C4-2B (cell line): Measurements from ENCODE around the gene BPHL.
A peak's percentile ranks its signal among the peaks of the same experiment; 100 is the strongest.
"Not testable (repeated sequence)": the region's sequence is repeated elsewhere in the genome, so short reads cannot be mapped to it uniquely, and the experiment has no call there.

Source experiments
- H3K27ac ChIP-seq: fragments of 450-650 bp; 2 replicates; pipeline ENCODE4 v1.5.1; 2017
- ZFX ChIP-seq: fragments of 450-650 bp; IDR thresholded peaks from 2 replicates; pipeline ENCODE4 v1.6.1; 2017
- TF ChIP-seq, protein P1 (sequence below): fragments of 450-650 bp; conservative IDR thresholded peaks from 2 replicates; pipeline ENCODE4 v1.5.1; 2017; ENCODE audit warnings: mild to moderate bottlenecking

BPHL gene

DNA sequence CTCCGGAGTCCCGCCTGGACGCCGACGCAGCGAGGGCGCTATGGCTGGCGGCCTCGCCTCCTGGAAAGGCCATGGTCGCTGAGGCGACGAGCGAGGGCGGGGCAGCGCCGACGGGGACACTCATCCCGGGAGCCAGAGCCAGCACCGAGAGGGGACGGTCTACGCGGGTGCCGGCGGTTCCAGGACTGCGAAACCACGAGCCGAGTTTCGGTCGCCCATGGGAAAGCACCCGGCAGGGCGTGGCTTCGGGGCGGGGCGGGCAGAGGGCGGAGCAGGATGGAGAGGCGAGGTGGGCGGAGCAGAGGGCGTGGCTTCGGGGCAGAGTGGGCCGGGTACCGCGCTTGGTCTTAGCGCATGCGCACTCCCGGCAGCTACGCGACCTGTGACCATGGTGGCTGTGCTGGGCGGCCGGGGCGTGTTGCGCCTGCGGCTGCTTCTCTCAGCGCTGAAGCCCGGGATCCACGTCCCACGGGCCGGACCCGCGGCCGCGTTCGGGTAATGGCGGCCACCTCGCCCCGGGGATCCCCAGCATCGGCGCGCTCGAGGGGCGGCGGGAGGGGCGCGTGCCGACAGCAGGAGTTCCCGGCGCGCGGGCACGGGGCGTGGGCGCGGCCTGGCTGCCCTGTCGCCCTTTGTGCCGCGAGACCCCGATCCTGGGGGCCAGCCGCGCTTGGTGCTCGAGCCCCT is at the start of gene BPHL:
TSS of gene BPHL (plus strand) at position 359 of the 687 bp plus-strand sequence. CDS start at position 389, 30 bp downstream.
- H3K27ac ChIP-seq = peak within 1 kb of the TSS; percentile 89
- peak; percentile 73 for TF ChIP-seq ZFX
- TF ChIP-seq, protein P1, sequence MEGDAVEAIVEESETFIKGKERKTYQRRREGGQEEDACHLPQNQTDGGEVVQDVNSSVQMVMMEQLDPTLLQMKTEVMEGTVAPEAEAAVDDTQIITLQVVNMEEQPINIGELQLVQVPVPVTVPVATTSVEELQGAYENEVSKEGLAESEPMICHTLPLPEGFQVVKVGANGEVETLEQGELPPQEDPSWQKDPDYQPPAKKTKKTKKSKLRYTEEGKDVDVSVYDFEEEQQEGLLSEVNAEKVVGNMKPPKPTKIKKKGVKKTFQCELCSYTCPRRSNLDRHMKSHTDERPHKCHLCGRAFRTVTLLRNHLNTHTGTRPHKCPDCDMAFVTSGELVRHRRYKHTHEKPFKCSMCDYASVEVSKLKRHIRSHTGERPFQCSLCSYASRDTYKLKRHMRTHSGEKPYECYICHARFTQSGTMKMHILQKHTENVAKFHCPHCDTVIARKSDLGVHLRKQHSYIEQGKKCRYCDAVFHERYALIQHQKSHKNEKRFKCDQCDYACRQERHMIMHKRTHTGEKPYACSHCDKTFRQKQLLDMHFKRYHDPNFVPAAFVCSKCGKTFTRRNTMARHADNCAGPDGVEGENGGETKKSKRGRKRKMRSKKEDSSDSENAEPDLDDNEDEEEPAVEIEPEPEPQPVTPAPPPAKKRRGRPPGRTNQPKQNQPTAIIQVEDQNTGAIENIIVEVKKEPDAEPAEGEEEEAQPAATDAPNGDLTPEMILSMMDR = no peak; the same call in 1 of the 2 replicates

DNA sequence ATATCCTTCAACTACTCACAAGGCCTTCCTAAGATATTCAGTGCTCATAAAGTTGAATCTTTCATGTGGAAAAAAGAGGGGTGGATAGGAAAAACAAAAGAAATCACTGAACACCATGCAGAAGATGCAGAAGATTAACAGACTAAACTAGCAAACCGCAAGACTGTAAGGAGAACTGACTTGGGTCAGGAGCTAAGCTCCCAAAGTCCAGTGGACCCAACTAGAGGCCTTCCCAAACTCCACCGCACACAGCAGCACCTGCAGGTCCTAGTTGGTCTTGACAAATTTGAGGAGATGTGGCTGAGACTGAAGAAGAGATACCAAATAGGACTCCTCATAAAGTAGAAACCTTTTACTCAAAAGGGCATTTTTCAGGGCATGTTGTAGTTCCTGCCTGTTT is 46.9 kb upstream of the BPHL start:
- H3K27ac ChIP-seq = no peak overlapping the region
- TF ChIP-seq, protein P1 = no peak
- no peak for TF ChIP-seq ZFX

DNA sequence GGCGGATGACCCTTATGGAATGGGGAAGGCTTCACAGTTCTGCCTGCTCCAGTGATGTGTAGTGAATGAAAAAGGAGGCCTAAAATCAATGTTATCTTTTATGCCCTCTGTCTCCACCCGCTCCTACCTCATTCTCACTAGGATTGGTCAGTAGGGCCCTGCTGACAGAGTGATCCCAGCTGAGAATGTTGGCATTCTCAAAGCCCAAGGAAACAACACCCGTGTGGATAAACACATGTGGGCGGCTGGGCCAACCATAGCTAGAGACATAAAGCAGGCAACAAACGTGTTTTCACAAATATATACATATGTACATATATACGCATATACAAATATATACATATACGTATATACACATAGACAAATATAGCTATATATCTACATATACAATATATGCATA is 45.7 kb upstream of the BPHL start:
- H3K27ac ChIP-seq = no peak overlapping the region
- TF ChIP-seq, protein P1 = no peak
- no peak for TF ChIP-seq ZFX

DNA sequence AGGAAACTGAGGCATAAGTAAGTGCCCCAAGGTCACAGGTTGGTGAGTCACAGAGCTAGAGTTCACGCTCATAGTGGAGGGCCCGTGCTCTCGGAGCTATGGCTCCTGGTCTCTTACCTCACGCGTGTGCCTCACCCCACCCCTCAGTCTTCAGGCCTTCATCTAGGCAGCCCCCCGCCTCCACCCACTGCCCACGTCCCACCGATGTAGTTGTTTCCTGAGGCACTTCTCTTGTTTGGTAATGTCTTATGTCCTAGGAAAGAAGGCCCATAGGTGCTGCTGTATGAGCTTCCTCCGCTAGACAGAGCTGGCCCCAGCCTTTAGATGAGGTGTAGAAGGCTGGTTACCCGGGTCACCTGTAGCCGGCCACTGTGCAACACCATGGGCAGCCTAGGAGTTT is 45.1 kb upstream of the BPHL start:
- H3K27ac ChIP-seq = no peak overlapping the region
- TF ChIP-seq, protein P1 = no peak
- no peak for TF ChIP-seq ZFX

DNA sequence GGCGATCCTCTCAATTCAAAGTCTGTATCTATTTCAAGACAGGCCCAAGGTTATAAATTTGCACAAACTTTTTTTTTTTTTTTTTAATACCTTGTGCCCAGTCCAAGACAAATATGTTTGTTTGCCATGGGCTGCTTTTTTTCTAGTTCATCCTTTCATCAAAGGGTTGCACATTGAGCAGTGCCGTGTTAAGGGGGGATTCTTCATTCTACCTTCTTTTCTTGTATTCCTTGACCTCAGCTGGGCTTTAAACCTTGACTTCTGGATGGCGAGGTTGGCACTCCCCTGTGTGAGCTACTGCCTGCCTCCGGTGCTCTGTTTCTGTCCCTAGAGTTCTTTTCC is 42.8 kb upstream of the BPHL start:
- no peak overlapping the region for H3K27ac ChIP-seq
- no peak for TF ChIP-seq ZFX
- TF ChIP-seq, protein P1 = no peak

DNA sequence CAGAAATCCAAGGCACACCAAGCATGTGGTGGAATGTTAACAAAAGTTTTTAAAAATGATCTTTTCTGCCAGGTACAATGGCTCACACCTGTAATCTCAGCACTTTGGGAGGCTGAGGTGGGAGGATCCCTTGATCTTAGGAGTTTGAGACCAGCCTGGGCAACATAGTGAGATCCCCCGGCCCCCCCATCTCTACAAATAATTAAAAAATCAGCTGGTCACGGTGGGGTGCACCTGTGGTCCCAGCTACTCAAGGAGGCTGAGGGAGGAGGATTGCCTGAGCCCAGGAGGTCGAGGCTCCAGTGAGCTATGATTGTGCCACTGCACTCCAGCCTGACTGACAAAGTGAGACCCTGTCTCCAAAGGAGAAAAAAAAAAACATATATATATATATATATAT is 42.2 kb upstream of the BPHL start:
- H3K27ac ChIP-seq = no peak overlapping the region
- TF ChIP-seq ZFX = no peak
- TF ChIP-seq, protein P1 = no peak

DNA sequence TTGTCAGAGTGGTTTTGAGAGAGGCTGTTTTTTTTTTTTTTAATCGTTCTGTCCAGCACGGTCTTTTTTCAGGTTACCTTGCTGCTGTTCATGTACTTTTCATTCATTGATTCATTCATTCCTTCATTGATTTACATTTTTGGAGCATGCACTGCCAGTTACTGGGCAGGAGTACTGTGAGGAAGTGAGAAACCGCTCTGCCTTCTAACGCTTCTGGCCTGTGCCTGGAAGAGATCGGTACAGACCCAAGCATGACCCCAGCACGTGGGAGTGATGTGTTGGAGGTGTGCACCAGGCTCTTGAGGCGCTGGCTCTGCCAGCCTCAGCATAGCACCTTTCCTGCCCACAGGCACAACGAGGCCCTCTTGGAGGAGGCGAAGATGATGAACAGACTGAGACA is 41.1 kb upstream of the BPHL start:
- no peak for TF ChIP-seq ZFX
- TF ChIP-seq, protein P1 = no peak
- no peak overlapping the region for H3K27ac ChIP-seq

DNA sequence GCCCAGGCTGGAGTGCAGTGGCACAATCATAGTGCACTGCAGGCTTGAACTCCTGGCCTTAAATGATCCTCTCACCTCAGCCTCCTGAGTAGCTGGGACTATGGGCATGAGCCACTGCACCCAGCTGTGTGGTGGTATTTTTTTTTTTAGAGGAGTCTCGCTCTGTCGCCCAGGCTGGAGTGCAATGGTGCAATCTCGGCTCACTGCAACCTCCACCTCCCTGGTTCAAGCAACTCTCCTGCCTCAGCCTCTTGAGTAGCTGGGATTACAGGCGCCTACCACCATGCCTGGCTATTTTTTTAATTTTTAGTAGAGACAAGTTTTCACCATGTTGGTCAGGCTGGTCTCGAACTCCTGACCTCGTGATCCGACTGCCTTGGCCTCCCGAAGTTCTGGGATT is 39.6 kb upstream of the BPHL start:
- not testable (repeated sequence) for H3K27ac ChIP-seq
